K562 (cell line): ENCODE results near the gene NEURL4. TPM values are rescaled to one million over a fixed set of nuclear protein-coding genes. Genes with fewer than 3 reads are reported as not detected.

Source experiments
- CBX8 ChIP-seq: fragments of 200-600 bp; sonication (generic); IDR thresholded peaks from 2 replicates; pipeline ENCODE4 v1.6.1; 2012; ENCODE audit warnings: borderline replicate concordance, mixed run types, low read depth, mild to moderate bottlenecking, moderate library complexity, mixed read lengths, low read length, control low read depth, inconsistent platforms; ENCODE audit not compliant: poor library complexity, severe bottlenecking; ENCODE audit errors: extremely low read depth
- CXXC5 ChIP-seq: fragments of 250-450 bp; sonication (Bioruptor Pico); IDR thresholded peaks from 2 replicates; pipeline ENCODE4 v1.8.0; 2022; ENCODE audit warnings: inconsistent platforms, mild to moderate bottlenecking, moderate library complexity
- E2F1 ChIP-seq: sonication (generic); formaldehyde crosslinking; IDR thresholded peaks from 2 replicates; pipeline ENCODE4 v1.8.1; 2023; ENCODE audit warnings: mild to moderate bottlenecking, missing genetic modification reagents, moderate library complexity
- HMG20B ChIP-seq: fragments of 250-450 bp; sonication (Bioruptor Pico); IDR thresholded peaks from 2 replicates; pipeline ENCODE4 v1.5.0; 2021; ENCODE audit warnings: mild to moderate bottlenecking
- MEF2A ChIP-seq: IDR thresholded peaks from 2 replicates; pipeline ENCODE4 v1.6.1; 2011; ENCODE audit warnings: low read depth, mild to moderate bottlenecking, low read length, moderate library complexity; ENCODE audit not compliant: control insufficient read depth
- MNT ChIP-seq, 2 experiments: fragments of 450-650 bp; conservative IDR thresholded peaks; 2 replicates each; pipeline ENCODE4 v1.6.1; 2017; ENCODE audit warnings: mild to moderate bottlenecking in 2 of 2, moderate library complexity in 2 of 2
- PHB2 ChIP-seq: fragments of 450-650 bp; IDR thresholded peaks from 2 replicates; pipeline ENCODE4 v1.6.1; 2017; ENCODE audit warnings: low read depth
- PTRF ChIP-seq: fragments of 450-650 bp; IDR thresholded peaks from 2 replicates; pipeline ENCODE4 v1.6.1; 2016; ENCODE audit warnings: mild to moderate bottlenecking, missing genetic modification characterization, missing compliant biosample characterization
- PURB ChIP-seq: sonication (generic); formaldehyde crosslinking; IDR thresholded peaks from 2 replicates; pipeline ENCODE4 v1.9.0; 2021; ENCODE audit warnings: low read depth, mild to moderate bottlenecking, missing genetic modification reagents
- RBM22 ChIP-seq: fragments of 200-400 bp; formaldehyde crosslinking; IDR thresholded peaks from 2 replicates; pipeline ENCODE4 v1.6.1; 2018; ENCODE audit warnings: low read length, low read depth; ENCODE audit not compliant: poor library complexity, severe bottlenecking
- SP1 ChIP-seq: sonication (generic); formaldehyde crosslinking; IDR thresholded peaks from 2 replicates; pipeline ENCODE4 v1.8.1; 2022; ENCODE audit warnings: mild to moderate bottlenecking, missing genetic modification reagents
- TAF1 ChIP-seq: IDR thresholded peaks from 2 replicates; pipeline ENCODE4 v1.6.1; 2011; ENCODE audit warnings: mild to moderate bottlenecking, low read length, moderate library complexity; ENCODE audit not compliant: insufficient read depth, control insufficient read depth, severe bottlenecking; ENCODE audit errors: extremely low read depth
- TEAD1 ChIP-seq, 2 experiments: fragments of 450-650 bp in 1 of 2; sonication (generic) in 1 of 2; formaldehyde crosslinking; IDR thresholded peaks; 2 replicates each; pipeline versions ENCODE4 v1.4.0 to v1.8.0; 2020 to 2022; ENCODE audit warnings: mild to moderate bottlenecking in 2 of 2, missing genetic modification reagents in 1 of 2
- ZNF23 ChIP-seq: fragments of 250-450 bp; sonication (Bioruptor Pico); IDR thresholded peaks from 2 replicates; pipeline ENCODE4 v1.4.0; 2020; ENCODE audit warnings: mild to moderate bottlenecking
- ZNF436 ChIP-seq: fragments of 250-450, 450-650 bp; sonication (Bioruptor Pico); formaldehyde crosslinking; IDR thresholded peaks from 2 replicates; pipeline ENCODE4 v1.7.0; 2020; ENCODE audit warnings: mild to moderate bottlenecking
- polyA plus RNA-seq, 8 experiments: library from polyadenylated mRNA; depleted of rRNA in 4 of 8; stranded (reverse) in 5 of 8; unstranded in 3 of 8; fragments of >200 nt; fragmentation: Nextera tagmentation in 2 of 8; fragmentation: Illumina TruSeq in 1 of 8; extraction: Ambion mirVana in 2 of 8; extraction: Trizol in 1 of 8; gene quantifications; 2 replicates each; pipeline versions ENCODE4 v1.2.1 to v1.2.3, GENCODE V29; 2011 to 2014; ENCODE audit warnings: inconsistent platforms in 1 of 8, missing spikeins in 1 of 8
- total RNA-seq, 7 experiments: library from RNA; depleted of rRNA in 6 of 7; stranded (reverse); fragments of >200 nt in 6 of 7; fragmentation: Illumina TruSeq in 2 of 7; extraction: Trizol in 2 of 7; gene quantifications; 2 replicates each; pipeline versions ENCODE4 v1.2.1 to v1.2.3, GENCODE V29; 2011 to 2021; ENCODE audit warnings: low replicate concordance in 1 of 7
- TF ChIP-seq, protein P1 (sequence below): fragments of 450-650 bp; IDR thresholded peaks from 2 replicates; pipeline ENCODE4 v1.6.1; 2017; ENCODE audit warnings: antibody characterized with exemption, mild to moderate bottlenecking
- TF ChIP-seq, protein P2 (sequence below): fragments of 450-650 bp; IDR thresholded peaks from 2 replicates; pipeline ENCODE4 v1.6.1; 2014; ENCODE audit warnings: low read depth, mild to moderate bottlenecking, moderate library complexity, borderline replicate concordance

The NEURL4 gene
- total and polyA plus RNA-seq, 9 of the 15 experiments (the other 6 are each of a cell fraction or from before 2014, with no cell fraction given), result 0.08 to 37.4 (median 11.5) TPM

DNA sequence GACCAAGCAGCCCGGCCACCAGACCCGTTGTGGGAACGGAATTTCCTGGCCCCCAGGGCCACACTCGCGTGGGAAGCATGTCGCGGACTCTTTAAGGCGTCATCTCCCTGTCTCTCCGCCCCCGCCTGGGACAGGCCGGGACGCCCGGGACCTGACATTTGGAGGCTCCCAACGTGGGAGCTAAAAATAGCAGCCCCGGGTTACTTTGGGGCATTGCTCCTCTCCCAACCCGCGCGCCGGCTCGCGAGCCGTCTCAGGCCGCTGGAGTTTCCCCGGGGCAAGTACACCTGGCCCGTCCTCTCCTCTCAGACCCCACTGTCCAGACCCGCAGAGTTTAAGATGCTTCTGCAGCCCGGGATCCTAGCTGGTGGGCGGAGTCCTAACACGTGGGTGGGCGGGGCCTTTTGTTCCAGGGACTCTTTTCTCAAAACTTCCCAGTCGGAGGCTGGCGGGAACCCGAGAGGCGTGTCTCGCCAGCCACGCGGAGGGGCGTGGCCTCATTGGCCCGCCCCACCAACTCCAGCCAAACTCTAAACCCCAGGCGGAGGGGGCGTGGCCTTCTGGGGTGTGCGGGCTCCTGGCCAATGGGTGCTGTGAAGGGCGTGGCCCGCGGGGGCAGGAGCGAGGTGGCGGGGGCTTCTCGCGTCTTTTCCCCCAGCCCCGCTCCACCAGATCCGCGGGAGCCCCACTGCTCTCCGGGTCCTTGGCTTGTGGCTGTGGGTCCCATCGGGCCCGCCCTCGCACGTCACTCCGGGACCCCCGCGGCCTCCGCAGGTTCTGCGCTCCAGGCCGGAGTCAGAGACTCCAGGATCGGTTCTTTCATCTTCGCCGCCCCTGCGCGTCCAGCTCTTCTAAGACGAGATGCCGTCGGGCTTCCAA, 47.8 kb downstream of the NEURL4 start, which contains the start of gene SLC2A4 (continued):
- TF ChIP-seq MNT (conservative IDR thresholded peaks at IDR 0.05), result peak; percentile 98 to 99
- peak; percentile 74 for TF ChIP-seq MEF2A
- TF ChIP-seq TEAD1 (CRISPR knock-in tag; IDR thresholded peaks at IDR 0.05), result no peak
- TF ChIP-seq SP1 (CRISPR knock-in tag), result peak; percentile 58; the same call in 1 of the 2 replicates
- TF ChIP-seq RBM22, result no peak
- TF ChIP-seq ZNF23, result no peak
- no peak for TF ChIP-seq CBX8
- no peak for TF ChIP-seq ZNF436 (CRISPR knock-in tag)
- no peak for TF ChIP-seq PURB (CRISPR knock-in tag)
- TF ChIP-seq, protein P1, sequence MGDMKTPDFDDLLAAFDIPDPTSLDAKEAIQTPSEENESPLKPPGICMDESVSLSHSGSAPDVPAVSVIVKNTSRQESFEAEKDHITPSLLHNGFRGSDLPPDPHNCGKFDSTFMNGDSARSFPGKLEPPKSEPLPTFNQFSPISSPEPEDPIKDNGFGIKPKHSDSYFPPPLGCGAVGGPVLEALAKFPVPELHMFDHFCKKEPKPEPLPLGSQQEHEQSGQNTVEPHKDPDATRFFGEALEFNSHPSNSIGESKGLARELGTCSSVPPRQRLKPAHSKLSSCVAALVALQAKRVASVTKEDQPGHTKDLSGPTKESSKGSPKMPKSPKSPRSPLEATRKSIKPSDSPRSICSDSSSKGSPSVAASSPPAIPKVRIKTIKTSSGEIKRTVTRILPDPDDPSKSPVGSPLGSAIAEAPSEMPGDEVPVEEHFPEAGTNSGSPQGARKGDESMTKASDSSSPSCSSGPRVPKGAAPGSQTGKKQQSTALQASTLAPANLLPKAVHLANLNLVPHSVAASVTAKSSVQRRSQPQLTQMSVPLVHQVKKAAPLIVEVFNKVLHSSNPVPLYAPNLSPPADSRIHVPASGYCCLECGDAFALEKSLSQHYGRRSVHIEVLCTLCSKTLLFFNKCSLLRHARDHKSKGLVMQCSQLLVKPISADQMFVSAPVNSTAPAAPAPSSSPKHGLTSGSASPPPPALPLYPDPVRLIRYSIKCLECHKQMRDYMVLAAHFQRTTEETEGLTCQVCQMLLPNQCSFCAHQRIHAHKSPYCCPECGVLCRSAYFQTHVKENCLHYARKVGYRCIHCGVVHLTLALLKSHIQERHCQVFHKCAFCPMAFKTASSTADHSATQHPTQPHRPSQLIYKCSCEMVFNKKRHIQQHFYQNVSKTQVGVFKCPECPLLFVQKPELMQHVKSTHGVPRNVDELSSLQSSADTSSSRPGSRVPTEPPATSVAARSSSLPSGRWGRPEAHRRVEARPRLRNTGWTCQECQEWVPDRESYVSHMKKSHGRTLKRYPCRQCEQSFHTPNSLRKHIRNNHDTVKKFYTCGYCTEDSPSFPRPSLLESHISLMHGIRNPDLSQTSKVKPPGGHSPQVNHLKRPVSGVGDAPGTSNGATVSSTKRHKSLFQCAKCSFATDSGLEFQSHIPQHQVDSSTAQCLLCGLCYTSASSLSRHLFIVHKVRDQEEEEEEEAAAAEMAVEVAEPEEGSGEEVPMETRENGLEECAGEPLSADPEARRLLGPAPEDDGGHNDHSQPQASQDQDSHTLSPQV, result no peak
- peak; percentile 14; the same call in 1 of the 2 replicates for TF ChIP-seq CXXC5
- TF ChIP-seq HMG20B (CRISPR knock-in tag), result no peak
- TF ChIP-seq PHB2, result no peak
- TF ChIP-seq TAF1, result no peak
- no peak for TF ChIP-seq PTRF (tag)
- no peak for TF ChIP-seq E2F1 (CRISPR knock-in tag)
- TF ChIP-seq, protein P2, sequence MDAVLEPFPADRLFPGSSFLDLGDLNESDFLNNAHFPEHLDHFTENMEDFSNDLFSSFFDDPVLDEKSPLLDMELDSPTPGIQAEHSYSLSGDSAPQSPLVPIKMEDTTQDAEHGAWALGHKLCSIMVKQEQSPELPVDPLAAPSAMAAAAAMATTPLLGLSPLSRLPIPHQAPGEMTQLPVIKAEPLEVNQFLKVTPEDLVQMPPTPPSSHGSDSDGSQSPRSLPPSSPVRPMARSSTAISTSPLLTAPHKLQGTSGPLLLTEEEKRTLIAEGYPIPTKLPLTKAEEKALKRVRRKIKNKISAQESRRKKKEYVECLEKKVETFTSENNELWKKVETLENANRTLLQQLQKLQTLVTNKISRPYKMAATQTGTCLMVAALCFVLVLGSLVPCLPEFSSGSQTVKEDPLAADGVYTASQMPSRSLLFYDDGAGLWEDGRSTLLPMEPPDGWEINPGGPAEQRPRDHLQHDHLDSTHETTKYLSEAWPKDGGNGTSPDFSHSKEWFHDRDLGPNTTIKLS, result no peak
